OCI-LY1 (cell line): ENCODE measurements around the gene CTSH.
A peak's percentile ranks its signal among the peaks of the same experiment; 100 is the strongest.

Experiments used
- H2AFZ ChIP-seq: fragments of 200-600 bp; sonication (generic), shearing (Covaris generic); 2 replicates; pipeline ENCODE4 v1.6.0; 2014; ENCODE audit warnings: antibody characterized with exemption, mild to moderate bottlenecking, low read length
- H3F3A ChIP-seq: fragments of 200-600 bp; sonication (generic), shearing (Covaris generic); 2 replicates; pipeline ENCODE4 v1.6.0; 2014; ENCODE audit warnings: mild to moderate bottlenecking, antibody characterized with exemption, low read length, moderate library complexity; ENCODE audit not compliant: insufficient read depth
- H3K27ac ChIP-seq: fragments of 200-600 bp; sonication (generic); 2 replicates; pipeline ENCODE4 v1.5.1; 2014; ENCODE audit warnings: low read length, mixed run types, mild to moderate bottlenecking, low read depth; ENCODE audit not compliant: poor library complexity, severe bottlenecking
- H3K27me3 ChIP-seq: fragments of 200-600 bp; sonication (generic); 2 replicates; pipeline ENCODE4 v1.6.0; 2014; ENCODE audit warnings: antibody characterized with exemption, mild to moderate bottlenecking, low read length, moderate library complexity; ENCODE audit not compliant: insufficient read depth
- H3K36me3 ChIP-seq: fragments of 200-600 bp; sonication (generic); 2 replicates; pipeline ENCODE4 v1.6.1; 2014; ENCODE audit warnings: mild to moderate bottlenecking, antibody characterized with exemption, low read length, moderate library complexity, mixed read lengths; ENCODE audit not compliant: insufficient read depth
- H3K4me1 ChIP-seq: fragments of 200-600 bp; sonication (generic); 2 replicates; pipeline ENCODE4 v1.5.1; 2014; ENCODE audit warnings: mild to moderate bottlenecking, low read length, moderate library complexity; ENCODE audit not compliant: insufficient read depth, severe bottlenecking
- H3K4me2 ChIP-seq: fragments of 200-600 bp; sonication (generic), shearing (Covaris generic); 2 replicates; pipeline ENCODE4 v1.6.1; 2014; ENCODE audit warnings: low read length
- H3K4me3 ChIP-seq: fragments of 200-600 bp; sonication (generic); 2 replicates; pipeline ENCODE4 v1.5.1; 2014; ENCODE audit warnings: low read length, low read depth, mild to moderate bottlenecking, mixed read lengths; ENCODE audit not compliant: poor library complexity, severe bottlenecking
- H3K79me2 ChIP-seq: fragments of 200-600 bp; shearing (Covaris generic); 2 replicates; pipeline ENCODE4 v1.6.1; 2016; ENCODE audit warnings: mixed run types, low read length, mixed read lengths; ENCODE audit not compliant: insufficient read depth
- H3K9ac ChIP-seq: fragments of 200-600 bp; sonication (generic), shearing (Covaris generic); 2 replicates; pipeline ENCODE4 v1.6.1; 2014; ENCODE audit warnings: mild to moderate bottlenecking, low read length, mixed read lengths
- H3K9me2 ChIP-seq: fragments of 200-600 bp; sonication (generic), shearing (Covaris generic); 2 replicates; pipeline ENCODE4 v1.6.1; 2014; ENCODE audit warnings: low read depth, mild to moderate bottlenecking, low read length, mixed read lengths
- H3K9me3 ChIP-seq: fragments of 200-600 bp; shearing (Covaris generic); 2 replicates; pipeline ENCODE4 v1.6.1; 2014; ENCODE audit warnings: low read length, mixed read lengths
- H4K20me1 ChIP-seq: fragments of 200-600 bp; sonication (generic), shearing (Covaris generic); 2 replicates; pipeline ENCODE4 v1.6.0; 2016; ENCODE audit warnings: mild to moderate bottlenecking, low read length; ENCODE audit not compliant: insufficient read depth
- CTCF ChIP-seq: fragments of 200-600 bp; sonication (generic), shearing (Covaris generic); IDR thresholded peaks from 2 replicates; pipeline ENCODE4 v1.5.1; 2017; ENCODE audit warnings: mild to moderate bottlenecking, antibody characterized with exemption, low read length, moderate library complexity, mixed read lengths
- EZH2 ChIP-seq: fragments of 200-600 bp; sonication (generic), shearing (Covaris generic); IDR thresholded peaks from 2 replicates; pipeline ENCODE4 v1.8.0; 2017; ENCODE audit warnings: borderline replicate concordance, mixed run types, mild to moderate bottlenecking, antibody characterized with exemption, low read length, moderate library complexity, mixed read lengths

CTSH gene

GRCh38 chr15:78923480-78924360, 21.1 kb downstream of the CTSH start:
- H3K79me2 ChIP-seq: no peaks in the 10 kb centered on the region
- TF ChIP-seq CTCF (no peak), EZH2 (no peak)
- no peaks in the 10 kb centered on the region for H3F3A ChIP-seq
- peaks cover 29% of the 10 kb centered on the region for H3K4me1 ChIP-seq
- H4K20me1 ChIP-seq: no peaks in the 10 kb centered on the region
- H3K36me3 ChIP-seq: peaks cover 78% of the 10 kb centered on the region
- H2AFZ ChIP-seq: no peak overlapping the region
- no peaks in the 10 kb centered on the region for H3K9me2 ChIP-seq
- no peak overlapping the region for H3K27ac ChIP-seq
- H3K9ac ChIP-seq: no peak overlapping the region
- H3K4me3 ChIP-seq: no peak overlapping the region
- H3K27me3 ChIP-seq: no peaks in the 10 kb centered on the region
- no peak overlapping the region for H3K4me2 ChIP-seq
- no peaks in the 10 kb centered on the region for H3K9me3 ChIP-seq

- Histone ChIP-seq H4K20me1 (no peaks in the 10 kb centered on the region), H3K9ac (no peak overlapping the region), H3K9me3 (no peaks in the 10 kb centered on the region), H3K9me2 (no peaks in the 10 kb centered on the region), H3K27me3 (no peaks in the 10 kb centered on the region), H3K27ac (no peak overlapping the region), H3F3A (no peaks in the 10 kb centered on the region), H3K4me1 (peaks cover 29% of the 10 kb centered on the region), H3K4me3 (no peak overlapping the region), H2AFZ (no peak overlapping the region), H3K79me2 (no peaks in the 10 kb centered on the region), H3K4me2 (no peak overlapping the region), H3K36me3 (peaks cover 83% of the 10 kb centered on the region)
- TF ChIP-seq EZH2 (no peak), CTCF (no peak)
Measured at GRCh38 chr15:78923015-78923414, 21.8 kb downstream of the CTSH start.

GRCh38 chr15:78922527-78922926, 22.3 kb downstream of the CTSH start:
- no peaks in the 10 kb centered on the region for H4K20me1 ChIP-seq
- peaks cover 82% of the 10 kb centered on the region for H3K36me3 ChIP-seq
- H3F3A ChIP-seq: no peaks in the 10 kb centered on the region
- no peaks in the 10 kb centered on the region for H3K27me3 ChIP-seq
- H2AFZ ChIP-seq: no peak overlapping the region
- peak overlapping the region; percentile 60 for H3K27ac ChIP-seq
- no peak for TF ChIP-seq EZH2
- H3K4me3 ChIP-seq: no peak overlapping the region
- H3K9ac ChIP-seq: peak overlapping the region; percentile 39; the same call in 1 of the 2 replicates
- no peaks in the 10 kb centered on the region for H3K79me2 ChIP-seq
- no peaks in the 10 kb centered on the region for H3K9me2 ChIP-seq
- H3K4me2 ChIP-seq: no peak overlapping the region
- H3K9me3 ChIP-seq: no peaks in the 10 kb centered on the region
- peaks cover 29% of the 10 kb centered on the region for H3K4me1 ChIP-seq
